SK-N-SH treated with all-trans-retinoic acid at 6 μM for 48 hours (cell line): ENCODE measurements around the gene FRMD4A.

ENCODE experiments used
- ATAC-seq: fragments of 200-7000 bp; cut with Tn5 transposase; 3 replicates; pipeline ENCODE4 v1.9.1; 2020; ENCODE audit warnings: mild to moderate bottlenecking, moderate library complexity
- ARNTL ChIP-seq: fragments of 450-650 bp; formaldehyde crosslinking; IDR thresholded peaks from 2 replicates; pipeline ENCODE4 v1.5.0; 2020; ENCODE audit warnings: low read depth, mild to moderate bottlenecking, moderate library complexity, borderline replicate concordance
- BACH2 ChIP-seq: fragments of 250-450 bp; sonication (Bioruptor Pico); IDR thresholded peaks from 2 replicates; pipeline ENCODE4 v1.9.0; 2021; ENCODE audit warnings: mild to moderate bottlenecking, borderline replicate concordance
- CSDC2 ChIP-seq: fragments of 250-450 bp; sonication (Bioruptor Pico); IDR thresholded peaks from 2 replicates; pipeline ENCODE4 v1.5.0; 2020; ENCODE audit warnings: mild to moderate bottlenecking, moderate library complexity
- ESRRG ChIP-seq: fragments of 250-450 bp; sonication (Bioruptor Pico); IDR thresholded peaks from 2 replicates; pipeline ENCODE4 v1.6.1; 2021; ENCODE audit warnings: mild to moderate bottlenecking
- GLIS3 ChIP-seq: fragments of 250-450 bp; sonication (Bioruptor Pico); IDR thresholded peaks from 2 replicates; pipeline ENCODE4 v1.5.0; 2020; ENCODE audit warnings: mild to moderate bottlenecking, moderate library complexity
- ISL1 ChIP-seq: fragments of 250-450 bp; sonication (Bioruptor Pico); IDR thresholded peaks from 2 replicates; pipeline ENCODE4 v2.1.2; 2022; ENCODE audit warnings: mild to moderate bottlenecking, moderate library complexity
- OSR1 ChIP-seq: fragments of 250-450 bp; sonication (Bioruptor Pico); IDR thresholded peaks from 2 replicates; pipeline ENCODE4 v1.8.0; 2022; ENCODE audit warnings: moderate library complexity, mild to moderate bottlenecking, inconsistent platforms
- PPARA ChIP-seq: fragments of 250-450 bp; sonication (Bioruptor Pico); IDR thresholded peaks from 2 replicates; pipeline ENCODE4 v1.5.0; 2020; ENCODE audit warnings: mild to moderate bottlenecking, borderline replicate concordance
- SNAI2 ChIP-seq: fragments of 250-450 bp; sonication (Bioruptor Pico); IDR thresholded peaks from 2 replicates; pipeline ENCODE4 v1.5.0; 2020; ENCODE audit warnings: mild to moderate bottlenecking, moderate library complexity
- TCF4 ChIP-seq: fragments of 250-450 bp; sonication (Bioruptor Pico); IDR thresholded peaks from 2 replicates; pipeline ENCODE4 v1.8.0; 2021; ENCODE audit warnings: mild to moderate bottlenecking, moderate library complexity, borderline replicate concordance
- TOX ChIP-seq: fragments of 250-450 bp; sonication (Bioruptor Pico); IDR thresholded peaks from 2 replicates; pipeline ENCODE4 v1.8.0; 2021; ENCODE audit warnings: mild to moderate bottlenecking, moderate library complexity, borderline replicate concordance
- ZFP3 ChIP-seq: fragments of 250-450 bp; sonication (Bioruptor Pico); IDR thresholded peaks from 2 replicates; pipeline ENCODE4 v1.5.0; 2020; ENCODE audit warnings: mild to moderate bottlenecking, moderate library complexity
- ZFP30 ChIP-seq: fragments of 450-650 bp; formaldehyde crosslinking; IDR thresholded peaks from 2 replicates; pipeline ENCODE4 v1.5.0; 2022; ENCODE audit warnings: mild to moderate bottlenecking, moderate library complexity
- ZNF565 ChIP-seq: fragments of 450-650 bp; formaldehyde crosslinking; conservative IDR thresholded peaks from 2 replicates; pipeline ENCODE4 v1.5.0; 2020; ENCODE audit warnings: low read depth, mild to moderate bottlenecking, moderate library complexity
- ZNF8 ChIP-seq: fragments of 450-650 bp; formaldehyde crosslinking; IDR thresholded peaks from 2 replicates; pipeline ENCODE4 v1.5.0; 2020; ENCODE audit warnings: mild to moderate bottlenecking, moderate library complexity
- TF ChIP-seq, protein P1 (sequence below): fragments of 250-450 bp; sonication (Bioruptor Pico); IDR thresholded peaks from 2 replicates; pipeline ENCODE4 v1.8.0; 2021; ENCODE audit warnings: low read depth, mild to moderate bottlenecking, moderate library complexity, borderline replicate concordance
- TF ChIP-seq, protein P2 (sequence below): fragments of 250-450 bp; sonication (Bioruptor Pico); IDR thresholded peaks from 2 replicates; pipeline ENCODE4 v1.5.1; 2021; ENCODE audit warnings: mild to moderate bottlenecking, moderate library complexity
- TF ChIP-seq, protein P3 (sequence below): fragments of 250-450 bp; sonication (Bioruptor Pico); IDR thresholded peaks from 2 replicates; pipeline ENCODE4 v1.8.0; 2020; ENCODE audit warnings: mild to moderate bottlenecking, moderate library complexity, borderline replicate concordance
- TF ChIP-seq, protein P4 (sequence below): fragments of 250-450 bp; sonication (Bioruptor Pico); IDR thresholded peaks from 2 replicates; pipeline ENCODE4 v1.5.0; 2020; ENCODE audit warnings: mild to moderate bottlenecking, moderate library complexity
- TF ChIP-seq, protein P5 (sequence below): fragments of 250-450 bp; sonication (Bioruptor Pico); IDR thresholded peaks from 2 replicates; pipeline ENCODE4 v1.5.1; 2020; ENCODE audit warnings: low read depth, mild to moderate bottlenecking, moderate library complexity

Gene FRMD4A

DNA sequence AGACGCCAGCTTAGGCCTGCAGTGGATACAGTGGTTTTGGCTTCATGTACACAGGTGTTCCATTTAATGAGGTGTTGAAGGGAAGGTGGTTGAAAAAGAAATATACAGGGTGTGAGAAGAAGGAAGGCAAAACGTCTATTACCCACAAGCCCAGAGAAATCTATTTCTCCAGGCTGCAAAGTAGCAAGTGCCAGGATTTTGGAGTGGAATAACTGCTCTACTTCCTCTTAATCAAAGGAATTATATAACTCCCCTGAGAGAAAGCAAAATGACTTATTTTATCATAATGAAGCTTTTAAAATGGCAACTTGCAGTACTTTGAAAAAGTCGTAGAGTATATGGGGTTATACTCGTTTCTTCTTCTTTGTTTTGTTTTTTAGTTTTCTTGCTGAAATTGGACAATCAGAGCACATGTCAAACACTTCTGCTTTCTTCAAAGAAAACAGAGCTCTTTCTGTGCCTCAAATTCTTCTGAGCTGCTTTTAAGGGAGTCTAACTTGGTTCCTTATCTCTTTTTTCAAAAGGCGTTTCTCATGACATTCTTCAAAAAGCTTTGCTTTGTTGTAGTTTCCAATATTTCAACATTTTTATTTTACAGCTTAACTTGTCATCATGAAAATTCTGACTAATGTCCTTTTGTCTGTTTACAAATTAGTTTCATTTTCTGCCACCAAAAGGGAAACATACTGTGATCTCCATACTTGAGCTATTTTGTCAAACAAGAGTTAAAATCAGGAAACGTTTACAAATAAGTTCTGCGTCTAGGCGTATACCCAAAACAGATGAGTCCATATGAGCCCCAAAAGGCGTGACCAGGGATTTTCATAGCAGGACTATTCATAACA lies 289.7 kb downstream of the FRMD4A start (continued):
- TF ChIP-seq, protein P1, sequence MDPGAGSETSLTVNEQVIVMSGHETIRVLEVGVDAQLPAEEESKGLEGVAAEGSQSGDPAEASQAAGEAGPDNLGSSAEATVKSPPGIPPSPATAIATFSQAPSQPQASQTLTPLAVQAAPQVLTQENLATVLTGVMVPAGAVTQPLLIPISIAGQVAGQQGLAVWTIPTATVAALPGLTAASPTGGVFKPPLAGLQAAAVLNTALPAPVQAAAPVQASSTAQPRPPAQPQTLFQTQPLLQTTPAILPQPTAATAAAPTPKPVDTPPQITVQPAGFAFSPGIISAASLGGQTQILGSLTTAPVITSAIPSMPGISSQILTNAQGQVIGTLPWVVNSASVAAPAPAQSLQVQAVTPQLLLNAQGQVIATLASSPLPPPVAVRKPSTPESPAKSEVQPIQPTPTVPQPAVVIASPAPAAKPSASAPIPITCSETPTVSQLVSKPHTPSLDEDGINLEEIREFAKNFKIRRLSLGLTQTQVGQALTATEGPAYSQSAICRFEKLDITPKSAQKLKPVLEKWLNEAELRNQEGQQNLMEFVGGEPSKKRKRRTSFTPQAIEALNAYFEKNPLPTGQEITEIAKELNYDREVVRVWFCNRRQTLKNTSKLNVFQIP (CRISPR knock-in tag): no peak

DNA sequence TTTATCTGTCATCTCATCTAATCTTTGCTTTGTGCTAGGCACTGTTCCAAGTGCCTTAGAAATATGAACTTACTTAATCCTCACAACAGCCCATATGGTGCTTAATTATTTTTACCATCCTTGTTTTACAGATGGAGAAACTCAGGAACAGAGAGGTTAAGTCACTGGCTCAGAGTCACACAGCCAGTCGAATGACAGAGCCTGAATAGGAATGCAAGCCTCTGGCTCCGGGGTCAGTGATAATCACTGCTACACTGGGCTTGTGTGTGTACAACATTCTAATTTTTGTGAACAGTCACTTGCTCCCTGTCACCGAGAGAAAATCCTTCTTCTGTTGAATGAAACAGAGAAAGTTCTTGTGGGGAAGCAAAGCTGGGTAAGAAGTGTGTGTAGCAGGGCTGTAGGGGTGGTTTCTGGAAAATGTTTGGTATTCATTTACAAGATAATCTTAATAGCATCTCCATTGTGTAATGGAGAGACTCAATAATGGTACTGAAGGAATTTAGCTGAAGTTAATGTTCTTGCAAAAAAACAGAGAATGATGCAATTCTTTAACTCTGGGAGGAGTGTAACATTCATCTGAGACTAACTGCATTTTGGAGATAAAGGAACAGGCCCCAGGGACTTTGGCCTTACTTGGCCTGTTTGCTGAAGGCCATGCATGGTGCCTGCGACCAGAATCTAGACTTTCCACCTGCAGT lies 290.6 kb downstream of the FRMD4A start:
- TF ChIP-seq TCF4 (peak; percentile 56; the same call in 1 of the 2 replicates), CSDC2 (CRISPR knock-in tag) (0 out of 2 replicates have a peak, but pooled peaks have one; percentile 28), ZNF8 (CRISPR knock-in tag) (no peak), GLIS3 (CRISPR knock-in tag) (peak; percentile 22), ZNF565 (CRISPR knock-in tag) (no peak), TOX (CRISPR knock-in tag) (no peak), SNAI2 (CRISPR knock-in tag) (0 out of 2 replicates have a peak, but pooled peaks have one; percentile 55), ESRRG (CRISPR knock-in tag) (no peak), ZFP3 (CRISPR knock-in tag) (0 out of 2 replicates have a peak, but pooled peaks have one; percentile 35), ISL1 (CRISPR knock-in tag) (peak; percentile 98)
- TF ChIP-seq, protein P2, sequence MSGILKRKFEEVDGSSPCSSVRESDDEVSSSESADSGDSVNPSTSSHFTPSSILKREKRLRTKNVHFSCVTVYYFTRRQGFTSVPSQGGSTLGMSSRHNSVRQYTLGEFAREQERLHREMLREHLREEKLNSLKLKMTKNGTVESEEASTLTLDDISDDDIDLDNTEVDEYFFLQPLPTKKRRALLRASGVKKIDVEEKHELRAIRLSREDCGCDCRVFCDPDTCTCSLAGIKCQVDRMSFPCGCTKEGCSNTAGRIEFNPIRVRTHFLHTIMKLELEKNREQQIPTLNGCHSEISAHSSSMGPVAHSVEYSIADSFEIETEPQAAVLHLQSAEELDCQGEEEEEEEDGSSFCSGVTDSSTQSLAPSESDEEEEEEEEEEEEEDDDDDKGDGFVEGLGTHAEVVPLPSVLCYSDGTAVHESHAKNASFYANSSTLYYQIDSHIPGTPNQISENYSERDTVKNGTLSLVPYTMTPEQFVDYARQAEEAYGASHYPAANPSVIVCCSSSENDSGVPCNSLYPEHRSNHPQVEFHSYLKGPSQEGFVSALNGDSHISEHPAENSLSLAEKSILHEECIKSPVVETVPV: peak; percentile 67; the same call in 1 of the 2 replicates
- TF ChIP-seq, protein P3, sequence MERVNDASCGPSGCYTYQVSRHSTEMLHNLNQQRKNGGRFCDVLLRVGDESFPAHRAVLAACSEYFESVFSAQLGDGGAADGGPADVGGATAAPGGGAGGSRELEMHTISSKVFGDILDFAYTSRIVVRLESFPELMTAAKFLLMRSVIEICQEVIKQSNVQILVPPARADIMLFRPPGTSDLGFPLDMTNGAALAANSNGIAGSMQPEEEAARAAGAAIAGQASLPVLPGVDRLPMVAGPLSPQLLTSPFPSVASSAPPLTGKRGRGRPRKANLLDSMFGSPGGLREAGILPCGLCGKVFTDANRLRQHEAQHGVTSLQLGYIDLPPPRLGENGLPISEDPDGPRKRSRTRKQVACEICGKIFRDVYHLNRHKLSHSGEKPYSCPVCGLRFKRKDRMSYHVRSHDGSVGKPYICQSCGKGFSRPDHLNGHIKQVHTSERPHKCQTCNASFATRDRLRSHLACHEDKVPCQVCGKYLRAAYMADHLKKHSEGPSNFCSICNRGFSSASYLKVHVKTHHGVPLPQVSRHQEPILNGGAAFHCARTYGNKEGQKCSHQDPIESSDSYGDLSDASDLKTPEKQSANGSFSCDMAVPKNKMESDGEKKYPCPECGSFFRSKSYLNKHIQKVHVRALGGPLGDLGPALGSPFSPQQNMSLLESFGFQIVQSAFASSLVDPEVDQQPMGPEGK (CRISPR knock-in tag): peak; percentile 59; the same call in 1 of the 2 replicates
- TF ChIP-seq, protein P1 (CRISPR knock-in tag): no peak
- TF ChIP-seq, protein P4, sequence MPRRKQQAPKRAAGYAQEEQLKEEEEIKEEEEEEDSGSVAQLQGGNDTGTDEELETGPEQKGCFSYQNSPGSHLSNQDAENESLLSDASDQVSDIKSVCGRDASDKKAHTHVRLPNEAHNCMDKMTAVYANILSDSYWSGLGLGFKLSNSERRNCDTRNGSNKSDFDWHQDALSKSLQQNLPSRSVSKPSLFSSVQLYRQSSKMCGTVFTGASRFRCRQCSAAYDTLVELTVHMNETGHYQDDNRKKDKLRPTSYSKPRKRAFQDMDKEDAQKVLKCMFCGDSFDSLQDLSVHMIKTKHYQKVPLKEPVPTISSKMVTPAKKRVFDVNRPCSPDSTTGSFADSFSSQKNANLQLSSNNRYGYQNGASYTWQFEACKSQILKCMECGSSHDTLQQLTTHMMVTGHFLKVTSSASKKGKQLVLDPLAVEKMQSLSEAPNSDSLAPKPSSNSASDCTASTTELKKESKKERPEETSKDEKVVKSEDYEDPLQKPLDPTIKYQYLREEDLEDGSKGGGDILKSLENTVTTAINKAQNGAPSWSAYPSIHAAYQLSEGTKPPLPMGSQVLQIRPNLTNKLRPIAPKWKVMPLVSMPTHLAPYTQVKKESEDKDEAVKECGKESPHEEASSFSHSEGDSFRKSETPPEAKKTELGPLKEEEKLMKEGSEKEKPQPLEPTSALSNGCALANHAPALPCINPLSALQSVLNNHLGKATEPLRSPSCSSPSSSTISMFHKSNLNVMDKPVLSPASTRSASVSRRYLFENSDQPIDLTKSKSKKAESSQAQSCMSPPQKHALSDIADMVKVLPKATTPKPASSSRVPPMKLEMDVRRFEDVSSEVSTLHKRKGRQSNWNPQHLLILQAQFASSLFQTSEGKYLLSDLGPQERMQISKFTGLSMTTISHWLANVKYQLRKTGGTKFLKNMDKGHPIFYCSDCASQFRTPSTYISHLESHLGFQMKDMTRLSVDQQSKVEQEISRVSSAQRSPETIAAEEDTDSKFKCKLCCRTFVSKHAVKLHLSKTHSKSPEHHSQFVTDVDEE: no peak
- TF ChIP-seq, protein P5, sequence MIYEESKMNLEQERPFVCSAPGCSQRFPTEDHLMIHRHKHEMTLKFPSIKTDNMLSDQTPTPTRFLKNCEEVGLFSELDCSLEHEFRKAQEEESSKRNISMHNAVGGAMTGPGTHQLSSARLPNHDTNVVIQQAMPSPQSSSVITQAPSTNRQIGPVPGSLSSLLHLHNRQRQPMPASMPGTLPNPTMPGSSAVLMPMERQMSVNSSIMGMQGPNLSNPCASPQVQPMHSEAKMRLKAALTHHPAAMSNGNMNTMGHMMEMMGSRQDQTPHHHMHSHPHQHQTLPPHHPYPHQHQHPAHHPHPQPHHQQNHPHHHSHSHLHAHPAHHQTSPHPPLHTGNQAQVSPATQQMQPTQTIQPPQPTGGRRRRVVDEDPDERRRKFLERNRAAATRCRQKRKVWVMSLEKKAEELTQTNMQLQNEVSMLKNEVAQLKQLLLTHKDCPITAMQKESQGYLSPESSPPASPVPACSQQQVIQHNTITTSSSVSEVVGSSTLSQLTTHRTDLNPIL (CRISPR knock-in tag): peak; percentile 92
- TF ChIP-seq, all 23 proteins: peak for 9
- ATAC-seq: peak; percentile 83

DNA sequence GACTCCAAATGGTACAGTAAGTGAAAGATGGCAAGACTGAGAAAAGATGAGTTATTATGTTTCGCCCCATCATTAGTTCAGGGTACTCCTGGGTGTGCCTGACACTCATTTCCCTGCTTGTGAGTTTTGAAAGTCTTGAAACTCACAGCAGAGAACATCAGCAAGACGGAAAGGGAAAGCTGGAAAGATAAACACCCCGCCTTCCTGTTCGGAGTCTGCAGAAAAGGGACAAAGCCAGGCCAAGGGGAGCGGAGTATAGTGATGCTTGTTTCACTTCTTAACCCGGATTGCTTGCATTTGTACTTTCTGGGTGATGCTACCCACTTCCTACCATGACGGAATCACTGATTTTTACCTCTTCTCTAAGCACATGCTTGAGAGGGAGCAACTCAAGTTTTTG lies 294.5 kb downstream of the FRMD4A start:
- no peak for ATAC-seq
- TF ChIP-seq ARNTL (no peak), TCF4 (no peak), SNAI2 (CRISPR knock-in tag) (no peak), ZNF565 (CRISPR knock-in tag) (no peak), ISL1 (CRISPR knock-in tag) (no peak), ZFP3 (CRISPR knock-in tag) (no peak), BACH2 (CRISPR knock-in tag) (no peak), OSR1 (CRISPR knock-in tag) (no peak), ESRRG (CRISPR knock-in tag) (no peak), PPARA (no peak), ZFP30 (CRISPR knock-in tag) (no peak)
- TF ChIP-seq, protein P2: no peak
